ENCODE results near the gene RETREG3. TPM values are rescaled to one million over a fixed set of nuclear protein-coding genes. Genes with fewer than 3 reads are reported as not detected.

Gene RETREG3
- polyA plus RNA-seq, 1 of the 3 experiments (the other 2 are of a cell fraction), result 13.3 TPM

GRCh38 chr17:42577140-42577531 is 32.0 kb downstream of the RETREG3 start:
- Histone ChIP-seq H3K36me3 (replicated peaks in 1 of 2; ENCODE audit: control insufficient read depth in 1 of 2, insufficient read depth in 2 of 2, low read length in 1 of 2) (peaks cover 32 to 42% of the 10 kb centered on the region in 2 experiments), H3K4me1 (ENCODE audit: control insufficient read depth in 1 of 2, insufficient read depth in 2 of 2, low read depth in 1 of 2, low read length in 1 of 2) (peaks cover 7 to 8% of the 10 kb centered on the region in 2 experiments; a peak in 2 of 4 replicates), H3K9me3 (no peaks in the 10 kb centered on the region), H3K4me3 (ENCODE audit: low read depth in 2 of 2, low read length in 1 of 2) (peak overlapping the region; percentile 77 to 91), H3K9ac (peak overlapping the region; percentile 87), H3K4me2 (peak overlapping the region; percentile 95), H4K20me1 (ENCODE audit: insufficient read depth) (no peaks in the 10 kb centered on the region), H3F3A (replicated peaks; ENCODE audit: insufficient read depth) (peaks cover 38% of the 10 kb centered on the region), H3K27me3 (ENCODE audit: insufficient read depth) (no peaks in the 10 kb centered on the region), H3K9me2 (no peaks in the 10 kb centered on the region), H2AFZ (ENCODE audit: low read depth) (no peak overlapping the region), H3K27ac (ENCODE audit: low read depth in 2 of 2, low read length in 1 of 2) (peak overlapping the region; percentile 38 to 41), H3K79me2 (ENCODE audit: insufficient read depth) (peaks cover 58% of the 10 kb centered on the region)
- TF ChIP-seq SMC3 (IDR thresholded peaks at IDR 0.05; ENCODE audit: low read depth, low read length) (no peak), FOXJ3 (CRISPR knock-in tag; IDR thresholded peaks at IDR 0.05) (no peak), SIN3A (IDR thresholded peaks at IDR 0.05; ENCODE audit: borderline replicate concordance, low read depth, low read length) (no peak), POLR2AphosphoS5 (IDR thresholded peaks at IDR 0.05; ENCODE audit: low read depth, low read length) (no peak), TEAD4 (IDR thresholded peaks at IDR 0.05; ENCODE audit: borderline replicate concordance, insufficient read depth) (no peak)
- 4% methylated on average over 14 of the region's 18 CpGs for WGBS (ENCODE audit: low lambda C conversion rate)
- DNase-seq, result no peak
- POLR2A ChIA-PET, result interaction anchor here (0.6 to 3.1 kb wide), 10 partner anchors 8 to 133 kb away, joined by 3 to 63 read pairs (median 4); partner anchors contain the start of genes CNTNAP1, MLX, PLEKHH3 and RETREG3
- CTCF ChIA-PET, result interaction anchor here (0.7 to 8.3 kb wide), 24 partner anchors 9 to 219 kb away, joined by 3 to 221 read pairs (median 14); partner anchors contain the start of genes CCR10, CNTNAP1, MLX and PLEKHH3

GRCh38 chr17:42574463-42574862 is 34.7 kb downstream of the RETREG3 start:
- Histone ChIP-seq H3K79me2 (ENCODE audit: insufficient read depth) (peaks cover 71% of the 10 kb centered on the region), H3F3A (replicated peaks; ENCODE audit: insufficient read depth) (peaks cover 57% of the 10 kb centered on the region), H3K27me3 (ENCODE audit: insufficient read depth) (no peaks in the 10 kb centered on the region), H3K36me3 (replicated peaks in 1 of 2; ENCODE audit: control insufficient read depth in 1 of 2, insufficient read depth in 2 of 2, low read length in 1 of 2) (peaks cover 41 to 50% of the 10 kb centered on the region in 2 experiments), H3K9ac (no peak overlapping the region), H2AFZ (ENCODE audit: low read depth) (no peak overlapping the region), H3K4me3 (ENCODE audit: low read depth in 2 of 2, low read length in 1 of 2) (no peak overlapping the region), H3K9me3 (no peaks in the 10 kb centered on the region), H3K4me2 (no peak overlapping the region), H3K27ac (ENCODE audit: low read depth in 2 of 2, low read length in 1 of 2) (no peak overlapping the region), H4K20me1 (ENCODE audit: insufficient read depth) (no peaks in the 10 kb centered on the region), H3K4me1 (ENCODE audit: control insufficient read depth in 1 of 2, insufficient read depth in 2 of 2, low read depth in 1 of 2, low read length in 1 of 2) (peaks cover 7 to 8% of the 10 kb centered on the region in 2 experiments; a peak in 2 of 4 replicates), H3K9me2 (no peaks in the 10 kb centered on the region)
- CTCF ChIA-PET, result interaction anchor here (1.1 to 8.3 kb wide), 2 partner anchors 103 to 125 kb away, joined by 3 to 221 read pairs; partner anchors contain the start of genes CCR10 and PLEKHH3
- POLR2A ChIA-PET, result interaction anchor here (0.8 kb wide), 1 partner anchor 11 kb away, joined by 3 read pairs; no protein-coding TSS in a partner anchor
- WGBS (ENCODE audit: low lambda C conversion rate), result 77% methylated on average over 3 of the region's 3 CpGs
- DNase-seq, result no peak
- TF ChIP-seq TEAD4 (IDR thresholded peaks at IDR 0.05; ENCODE audit: borderline replicate concordance, insufficient read depth) (no peak), USF1 (IDR thresholded peaks at IDR 0.05; ENCODE audit: borderline replicate concordance, low read depth) (no peak), NFIC (IDR thresholded peaks at IDR 0.05; ENCODE audit: borderline replicate concordance) (no peak), CTCF (IDR thresholded peaks at IDR 0.05) (no peak), REST (IDR thresholded peaks at IDR 0.05; ENCODE audit: low read depth, low read length) (no peak), CHD2 (IDR thresholded peaks at IDR 0.05; ENCODE audit: low read length, partially characterized antibody) (no peak), USF2 (IDR thresholded peaks at IDR 0.05; ENCODE audit: borderline replicate concordance, low read depth, low read length) (no peak), YY1 (IDR thresholded peaks at IDR 0.05; ENCODE audit: low read depth) (no peak), NRF1 (IDR thresholded peaks at IDR 0.05; ENCODE audit: low read depth, low read length) (no peak), GABPA (IDR thresholded peaks at IDR 0.05; ENCODE audit: low read depth) (no peak), RFX5 (IDR thresholded peaks at IDR 0.05; ENCODE audit: low read length) (no peak), FOXM1 (IDR thresholded peaks at IDR 0.05; ENCODE audit: low read depth) (no peak), TCF12 (IDR thresholded peaks at IDR 0.05) (no peak), SIN3A (IDR thresholded peaks at IDR 0.05; ENCODE audit: borderline replicate concordance, low read depth, low read length) (no peak)
- TF ChIP-seq, protein P1, sequence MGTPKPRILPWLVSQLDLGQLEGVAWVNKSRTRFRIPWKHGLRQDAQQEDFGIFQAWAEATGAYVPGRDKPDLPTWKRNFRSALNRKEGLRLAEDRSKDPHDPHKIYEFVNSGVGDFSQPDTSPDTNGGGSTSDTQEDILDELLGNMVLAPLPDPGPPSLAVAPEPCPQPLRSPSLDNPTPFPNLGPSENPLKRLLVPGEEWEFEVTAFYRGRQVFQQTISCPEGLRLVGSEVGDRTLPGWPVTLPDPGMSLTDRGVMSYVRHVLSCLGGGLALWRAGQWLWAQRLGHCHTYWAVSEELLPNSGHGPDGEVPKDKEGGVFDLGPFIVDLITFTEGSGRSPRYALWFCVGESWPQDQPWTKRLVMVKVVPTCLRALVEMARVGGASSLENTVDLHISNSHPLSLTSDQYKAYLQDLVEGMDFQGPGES (IDR thresholded peaks at IDR 0.05; ENCODE audit: low read depth, low read length), result no peak
